Neural progenitor cell (in vitro differentiated cells): ENCODE results near the gene MAS1. TPM values are rescaled to one million over a fixed set of nuclear protein-coding genes. Genes with fewer than 3 reads are reported as not detected.

Experiments used
- DNase-seq: peaks from one replicate; pipeline ENCODE4 v3.0.0-alpha.2; 2016; ENCODE audit warnings: low spot score
- H2AFZ ChIP-seq: fragments of 200-600 bp; sonication (generic); replicated peaks from 2 replicates; pipeline ENCODE4 v1.6.1; 2016; ENCODE audit warnings: antibody characterized with exemption
- H3F3A ChIP-seq: fragments of 200-600 bp; sonication (generic); 2 replicates; pipeline ENCODE4 v1.6.1; 2016; ENCODE audit warnings: antibody characterized with exemption, low read depth
- H3K27ac ChIP-seq: fragments of 200-600 bp; sonication (generic); 2 replicates; pipeline ENCODE4 v1.5.1; 2016; ENCODE audit warnings: mild to moderate bottlenecking
- H3K27me3 ChIP-seq: fragments of 200-600 bp; sonication (generic); 2 replicates; pipeline ENCODE4 v1.6.1; 2016; ENCODE audit warnings: mild to moderate bottlenecking, moderate library complexity
- H3K36me3 ChIP-seq: fragments of 200-600 bp; sonication (generic); 2 replicates; pipeline ENCODE4 v1.5.1; 2016
- H3K4me1 ChIP-seq: fragments of 200-600 bp; sonication (generic); 2 replicates; pipeline ENCODE4 v1.6.1; 2016; ENCODE audit warnings: mixed run types
- H3K4me2 ChIP-seq: fragments of 200-600 bp; sonication (generic); 2 replicates; pipeline ENCODE4 v1.6.1; 2016
- H3K4me3 ChIP-seq: fragments of 200-600 bp; sonication (generic); 2 replicates; pipeline ENCODE4 v1.5.1; 2016
- H3K79me2 ChIP-seq: fragments of 200-600 bp; sonication (generic); 2 replicates; pipeline ENCODE4 v1.6.1; 2016; ENCODE audit warnings: low read depth
- H3K9ac ChIP-seq: fragments of 200-600 bp; sonication (generic); 2 replicates; pipeline ENCODE4 v1.6.1; 2016
- H3K9me3 ChIP-seq: fragments of 200-600 bp; sonication (generic); 2 replicates; pipeline ENCODE4 v1.5.1; 2016; ENCODE audit warnings: low read depth
- H4K20me1 ChIP-seq: fragments of 200-600 bp; sonication (generic); 2 replicates; pipeline ENCODE4 v1.6.1; 2016; ENCODE audit warnings: low read depth
- H3K27ac Mint-ChIP-seq: 3 replicates; pipeline ENCODE4 v1.8.0; 2021; ENCODE audit warnings: mixed read lengths
- H3K27me3 Mint-ChIP-seq: 2 replicates; pipeline ENCODE4 v1.8.0; 2022; ENCODE audit warnings: low read depth, mild to moderate bottlenecking, inconsistent platforms, moderate library complexity, mixed read lengths; ENCODE audit not compliant: insufficient read depth
- H3K36me3 Mint-ChIP-seq: 3 replicates; pipeline ENCODE4 v1.8.0; 2021; ENCODE audit warnings: mixed read lengths
- H3K4me1 Mint-ChIP-seq: 3 replicates; pipeline ENCODE4 v1.8.0; 2021; ENCODE audit warnings: mixed read lengths
- H3K4me3 Mint-ChIP-seq: 3 replicates; pipeline ENCODE4 v1.8.0; 2021; ENCODE audit warnings: mild to moderate bottlenecking, moderate library complexity, mixed read lengths
- H3K9me3 Mint-ChIP-seq: 3 replicates; pipeline ENCODE4 v1.8.0; 2020; ENCODE audit warnings: mixed read lengths
- CTCF ChIP-seq: fragments of 200-600 bp; sonication (generic); IDR thresholded peaks from 2 replicates; pipeline ENCODE4 v1.5.1; 2017; ENCODE audit warnings: antibody characterized with exemption, mild to moderate bottlenecking
- EZH2 ChIP-seq: fragments of 200-600 bp; sonication (generic); IDR thresholded peaks from 2 replicates; pipeline ENCODE4 v1.6.1; 2017; ENCODE audit warnings: antibody characterized with exemption, mild to moderate bottlenecking, moderate library complexity
- EZH2phosphoT487 ChIP-seq: fragments of 200-600 bp; sonication (generic); IDR thresholded peaks from 2 replicates; pipeline ENCODE4 v1.6.1; 2017; ENCODE audit warnings: antibody characterized with exemption
- total RNA-seq: library from RNA; depleted of rRNA; stranded (reverse); fragments of >200 nt; gene quantifications from 2 replicates; pipeline ENCODE4 v1.2.3, GENCODE V29; 2015; ENCODE audit warnings: low replicate concordance

MAS1 gene
- total RNA-seq, 1 donor from 2014 or later, result not detected

- H3K9me3 Mint-ChIP-seq, result no peaks in the 10 kb centered on the region
- H3K27ac ChIP-seq, result no peak overlapping the region
- H3K4me2 ChIP-seq, result no peak overlapping the region
- TF ChIP-seq EZH2 (no peak), CTCF (no peak), EZH2phosphoT487 (no peak)
- H3K36me3 Mint-ChIP-seq, result no peaks in the 10 kb centered on the region
- H3K4me3 ChIP-seq, result no peak overlapping the region
- no peaks in the 10 kb centered on the region for H3K79me2 ChIP-seq
- H3K4me1 ChIP-seq, result no peaks in the 10 kb centered on the region
- no peaks in the 10 kb centered on the region for H3K9me3 ChIP-seq
- no peaks in the 10 kb centered on the region for H3K27me3 ChIP-seq
- no peak overlapping the region for H3K4me3 Mint-ChIP-seq
- H4K20me1 ChIP-seq, result no peaks in the 10 kb centered on the region
- H3K9ac ChIP-seq, result no peak overlapping the region
- H3K27ac Mint-ChIP-seq, result no peak overlapping the region
- H2AFZ ChIP-seq, result no peak overlapping the region
- no peaks in the 10 kb centered on the region for H3K36me3 ChIP-seq
- H3F3A ChIP-seq, result no peaks in the 10 kb centered on the region
- H3K4me1 Mint-ChIP-seq, result peaks cover 6% of the 10 kb centered on the region
- peaks cover 6% of the 10 kb centered on the region for H3K27me3 Mint-ChIP-seq
- DNase-seq, result no peak
Observed at GRCh38 chr6:159876242-159876641, 14.5 kb upstream of the MAS1 start.

- no peak overlapping the region for H3K27ac ChIP-seq
- DNase-seq, result no peak
- Mint-ChIP-seq H3K4me1 (peaks cover 6% of the 10 kb centered on the region), H3K4me3 (no peak overlapping the region), H3K36me3 (no peaks in the 10 kb centered on the region), H3K27ac (no peak overlapping the region), H3K27me3 (peaks cover 6% of the 10 kb centered on the region), H3K9me3 (no peaks in the 10 kb centered on the region)
- H3K9ac ChIP-seq, result no peak overlapping the region
- H3K79me2 ChIP-seq, result no peaks in the 10 kb centered on the region
- no peaks in the 10 kb centered on the region for H3K9me3 ChIP-seq
- no peaks in the 10 kb centered on the region for H3K27me3 ChIP-seq
- TF ChIP-seq CTCF (no peak), EZH2 (no peak), EZH2phosphoT487 (no peak)
- no peaks in the 10 kb centered on the region for H4K20me1 ChIP-seq
- H2AFZ ChIP-seq, result no peak overlapping the region
- H3K4me2 ChIP-seq, result no peak overlapping the region
- no peaks in the 10 kb centered on the region for H3F3A ChIP-seq
- no peaks in the 10 kb centered on the region for H3K36me3 ChIP-seq
- H3K4me3 ChIP-seq, result no peak overlapping the region
- H3K4me1 ChIP-seq, result no peaks in the 10 kb centered on the region
Observed at GRCh38 chr6:159877256-159877808, 13.5 kb upstream of the MAS1 start.

- Histone ChIP-seq H3F3A (no peaks in the 10 kb centered on the region), H3K36me3 (no peaks in the 10 kb centered on the region), H3K27ac (no peak overlapping the region), H4K20me1 (no peaks in the 10 kb centered on the region), H3K4me3 (no peak overlapping the region), H3K9ac (no peak overlapping the region), H3K9me3 (no peaks in the 10 kb centered on the region), H3K4me2 (no peak overlapping the region), H2AFZ (no peak overlapping the region), H3K79me2 (no peaks in the 10 kb centered on the region), H3K4me1 (no peaks in the 10 kb centered on the region), H3K27me3 (no peaks in the 10 kb centered on the region)
- H3K36me3 Mint-ChIP-seq, result no peaks in the 10 kb centered on the region
- peaks cover 6% of the 10 kb centered on the region for H3K27me3 Mint-ChIP-seq
- no peaks in the 10 kb centered on the region for H3K9me3 Mint-ChIP-seq
- DNase-seq, result no peak
- H3K4me1 Mint-ChIP-seq, result peaks cover 6% of the 10 kb centered on the region
- no peak overlapping the region for H3K27ac Mint-ChIP-seq
- H3K4me3 Mint-ChIP-seq, result no peak overlapping the region
- TF ChIP-seq EZH2, result no peak
- TF ChIP-seq EZH2phosphoT487, result no peak
- no peak for TF ChIP-seq CTCF
Observed at GRCh38 chr6:159878341-159878740, 12.4 kb upstream of the MAS1 start.
